IMR-90 (cell line): ENCODE measurements around the gene SYNGR1. TPM values are rescaled to one million over a fixed set of nuclear protein-coding genes. Genes with fewer than 3 reads are reported as not detected.

Experiments used
- ATAC-seq: fragments of 200-7000 bp; cut with Tn5 transposase; 2 replicates; pipeline ENCODE4 v1.9.1; 2020; ENCODE audit warnings: low read depth, mild to moderate bottlenecking, moderate library complexity
- BruUV-seq: library from RNA; stranded (reverse); fragments of 400-500 nt; replicated peaks from 2 replicates; lab custom pipeline; 2021; lab: Mats Ljungman, UMichigan
- CTCF ChIA-PET: fragments of 300-600 bp; formaldehyde crosslinking; extraction: SDS; loops from one replicate; lab custom pipeline; 2021; ENCODE audit warnings: antibody characterized with exemption; lab: Yijun Ruan, JAX
- POLR2A ChIA-PET: fragments of 300-600 bp; sonication (Branson Sonifier 250); formaldehyde crosslinking; loops from one replicate; lab custom pipeline; 2022; ENCODE audit warnings: antibody characterized with exemption; ENCODE audit not compliant: unreplicated experiment; lab: Charles Lee
- DNase-seq: peaks from one replicate; pipeline ENCODE4 v3.0.0; 2013
- H2AFZ ChIP-seq: replicated peaks from 2 replicates; pipeline ENCODE3; 2013; ENCODE audit warnings: low read length, mild to moderate bottlenecking; ENCODE audit not compliant: poor library complexity
- H2AK5ac ChIP-seq: 2 replicates; pipeline ENCODE4 v1.6.1; 2013; ENCODE audit warnings: low read depth, low read length, inconsistent platforms
- H2AK9ac ChIP-seq: replicated peaks from 2 replicates; pipeline ENCODE3; 2013; ENCODE audit warnings: mild to moderate bottlenecking, low read depth, low read length, moderate library complexity; ENCODE audit not compliant: poor library complexity
- H2BK120ac ChIP-seq: 2 replicates; pipeline ENCODE4 v1.6.1; 2013; ENCODE audit warnings: low read depth, low read length, inconsistent platforms
- H2BK15ac ChIP-seq: 3 replicates; pipeline ENCODE4 v1.6.1; 2013; ENCODE audit warnings: low read depth, low read length, inconsistent platforms
- H2BK20ac ChIP-seq: 2 replicates; pipeline ENCODE4 v1.6.1; 2013; ENCODE audit warnings: low read depth, mild to moderate bottlenecking, inconsistent platforms, low read length, moderate library complexity
- H2BK5ac ChIP-seq: 2 replicates; pipeline ENCODE4 v1.6.1; 2013; ENCODE audit warnings: mild to moderate bottlenecking, low read depth, low read length, inconsistent platforms; ENCODE audit not compliant: poor library complexity, severe bottlenecking
- H3K14ac ChIP-seq: replicated peaks from 2 replicates; pipeline ENCODE4 v1.6.1; 2013; ENCODE audit warnings: low read depth, low read length, inconsistent platforms
- H3K18ac ChIP-seq: 2 replicates; pipeline ENCODE4 v1.6.1; 2013; ENCODE audit warnings: low read depth, low read length, control low read depth
- H3K23ac ChIP-seq: 2 replicates; pipeline ENCODE4 v1.6.1; 2013; ENCODE audit warnings: low read depth, low read length, inconsistent platforms
- H3K27ac ChIP-seq: 2 replicates; pipeline ENCODE4 v1.5.1; 2013; ENCODE audit warnings: mild to moderate bottlenecking, control low read depth, low read length; ENCODE audit not compliant: insufficient read depth
- H3K27me3 ChIP-seq: 2 replicates; pipeline ENCODE4 v1.6.1; 2013; ENCODE audit warnings: low read length; ENCODE audit not compliant: control insufficient read depth, insufficient read depth
- H3K36me3 ChIP-seq: 2 replicates; pipeline ENCODE4 v1.6.1; 2013; ENCODE audit warnings: low read length, mixed read lengths; ENCODE audit not compliant: control insufficient read depth, insufficient read depth
- H3K4ac ChIP-seq: 2 replicates; pipeline ENCODE4 v1.6.1; 2013; ENCODE audit warnings: low read depth, low read length, inconsistent platforms
- H3K4me1 ChIP-seq: 2 replicates; pipeline ENCODE4 v1.6.1; 2013; ENCODE audit warnings: low read length, mixed read lengths; ENCODE audit not compliant: control insufficient read depth, insufficient read depth
- H3K4me2 ChIP-seq: 2 replicates; pipeline ENCODE4 v1.6.1; 2013; ENCODE audit warnings: low read depth, mild to moderate bottlenecking, control low read depth, low read length, moderate library complexity
- H3K4me3 ChIP-seq: 2 replicates; pipeline ENCODE4 v1.5.1; 2013; ENCODE audit warnings: low read depth, mild to moderate bottlenecking, control low read depth, low read length, moderate library complexity; ENCODE audit not compliant: insufficient read depth
- H3K56ac ChIP-seq: 2 replicates; pipeline ENCODE4 v1.6.1; 2013; ENCODE audit warnings: low read length, inconsistent platforms; ENCODE audit not compliant: insufficient read depth; ENCODE audit errors: extremely low read depth
- H3K79me1 ChIP-seq, 2 experiments: 2 replicates each; pipeline ENCODE4 v1.6.1; 2013; ENCODE audit warnings: low read length in 2 of 2, inconsistent platforms in 1 of 2, low read depth in 1 of 2
- H3K9ac ChIP-seq: 2 replicates; pipeline ENCODE4 v1.6.1; 2013; ENCODE audit warnings: low read depth, low read length, control low read depth
- H3K9me1 ChIP-seq: 2 replicates; pipeline ENCODE4 v1.6.1; 2013; ENCODE audit warnings: low read length, inconsistent platforms; ENCODE audit not compliant: insufficient read depth
- H3K9me3 ChIP-seq: 2 replicates; pipeline ENCODE4 v1.6.1; 2013; ENCODE audit warnings: low read length; ENCODE audit not compliant: control insufficient read depth, insufficient read depth
- H4K20me1 ChIP-seq: 2 replicates; pipeline ENCODE4 v1.6.1; 2013; ENCODE audit warnings: low read length, inconsistent platforms; ENCODE audit not compliant: insufficient read depth
- H4K5ac ChIP-seq: 2 replicates; pipeline ENCODE4 v1.6.1; 2013; ENCODE audit warnings: mild to moderate bottlenecking, low read depth, low read length, control low read depth
- H4K8ac ChIP-seq, 2 experiments: 2 replicates each; pipeline ENCODE4 v1.6.1; 2013; ENCODE audit warnings: low read depth in 2 of 2, low read length in 2 of 2, control low read depth in 1 of 2, inconsistent platforms in 1 of 2
- H4K91ac ChIP-seq: 2 replicates; pipeline ENCODE4 v1.6.1; 2013; ENCODE audit warnings: low read depth, low read length, inconsistent platforms; ENCODE audit not compliant: insufficient read depth
- BHLHE40 ChIP-seq: fragments of 150-350 bp; IDR thresholded peaks from 2 replicates; pipeline ENCODE4 v1.6.1; 2016; ENCODE audit warnings: mild to moderate bottlenecking, low read depth, low read length
- CEBPB ChIP-seq: IDR thresholded peaks from 2 replicates; pipeline ENCODE4 v1.6.1; 2012; ENCODE audit warnings: low read depth, low read length, improper control_type of control experiment
- CHD1 ChIP-seq: IDR thresholded peaks from 2 replicates; pipeline ENCODE4 v1.6.1; 2012; ENCODE audit warnings: low read depth, low read length, improper control_type of control experiment
- NFE2L2 ChIP-seq: fragments of 150-350 bp; IDR thresholded peaks from 2 replicates; pipeline ENCODE4 v1.6.1; 2016; ENCODE audit warnings: low read depth, mild to moderate bottlenecking, low read length
- RCOR1 ChIP-seq: IDR thresholded peaks from 2 replicates; pipeline ENCODE4 v1.6.1; 2012; ENCODE audit warnings: mild to moderate bottlenecking, low read length, improper control_type of control experiment; ENCODE audit not compliant: insufficient replicate concordance
- USF2 ChIP-seq: fragments of 150-350 bp; IDR thresholded peaks from 2 replicates; pipeline ENCODE4 v1.6.1; 2017; ENCODE audit warnings: mild to moderate bottlenecking, antibody characterized with exemption, low read length, low read depth
- WGBS, 2 experiments: methylation state at CpG; one replicate each; pipeline versions ENCODE4 v1.1.5 to v1.1.7; 2013; ENCODE audit warnings: missing lambda C conversion rate in 2 of 2; ENCODE audit not compliant: insufficient read length in 1 of 2; ENCODE audit errors: extremely low coverage in 2 of 2; 5-methylcytosine and 5-hydroxymethylcytosine counted together
- dilution Hi-C: fragments of 300-500 bp; cut with HindIII; formaldehyde crosslinking; loops from one replicate; pipeline ENCODE4 v1.14.3; 2018; ENCODE audit warnings: low sequenced_read_pairs; ENCODE audit not compliant: unreplicated experiment
- in situ Hi-C: fragments of 300-500 bp; cut with MboI; formaldehyde crosslinking; loops from 3 replicates; pipeline ENCODE4 v1.14.3; 2019; ENCODE audit warnings: low sequenced_read_pairs, inconsistent platforms, mixed read lengths
- intact Hi-C: fragments of 100-400 bp; cut with micrococcal nuclease; formaldehyde crosslinking; loops from 2 replicates; pipeline ENCODE4 v1.10.0; 2022
- polyA plus RNA-seq, 3 experiments: library from polyadenylated mRNA; depleted of rRNA; stranded (reverse); fragments of >200 nt; gene quantifications; 2 replicates each; pipeline ENCODE4 v1.2.3, GENCODE V29; 2012; ENCODE audit warnings: low replicate concordance in 1 of 3
- total RNA-seq: library from RNA; depleted of rRNA; stranded (reverse); fragments of >200 nt; gene quantifications from 2 replicates; pipeline ENCODE4 v1.2.3, GENCODE V29; 2012

SYNGR1 gene
- total and polyA plus RNA-seq, 2 of the 4 experiments (the other 2 are of a cell fraction) = 6.3 to 81.5 TPM

GRCh38 chr22:39414886-39415285 lies 65.1 kb downstream of the SYNGR1 start:
- Histone ChIP-seq H3K4me3 (no peak overlapping the region), H2BK15ac (no peak overlapping the region), H3K9me1 (no peaks in the 10 kb centered on the region), H4K91ac (no peak overlapping the region), H3K23ac (no peak overlapping the region), H2AK9ac (no peak overlapping the region), H2BK5ac (no peak overlapping the region), H3K14ac (no peak overlapping the region), H4K20me1 (peaks cover 31% of the 10 kb centered on the region), H3K27me3 (no peaks in the 10 kb centered on the region), H3K4ac (no peak overlapping the region), H3K9me3 (no peaks in the 10 kb centered on the region), H3K9ac (no peak overlapping the region), H2BK120ac (no peak overlapping the region), H2BK20ac (no peak overlapping the region), H4K8ac (no peak overlapping the region), H2AFZ (peak overlapping the region; percentile 7), H3K56ac (no peak overlapping the region), H3K79me1 (peaks cover 7 to 29% of the 10 kb centered on the region in 2 experiments), H3K18ac (no peak overlapping the region), H3K4me1 (peaks cover 5% of the 10 kb centered on the region), H3K4me2 (no peak overlapping the region), H2AK5ac (no peak overlapping the region), H3K27ac (no peak overlapping the region), H3K36me3 (peaks cover 44% of the 10 kb centered on the region), H4K5ac (no peak overlapping the region)
- CTCF ChIA-PET = no interaction called here
- in situ Hi-C loops = no loop called here
- dilution Hi-C loops = no loop called here
- no TSS peak for BruUV-seq
- WGBS, 2 experiments = 20% methylated on average over 1 of the region's 11 CpGs; no CpG with 5 or more reads in 1 of the 2 experiments
- DNase-seq (no peak), ATAC-seq (no peak)
- TF ChIP-seq BHLHE40 (no peak), CEBPB (no peak), NFE2L2 (no peak), RCOR1 (no peak), USF2 (no peak), CHD1 (no peak)
- intact Hi-C loops = no loop called here
- POLR2A ChIA-PET = no interaction called here
